Endothelial cell of umbilical vein (primary cell): ENCODE measurements around the gene CEP295NL. TPM values are rescaled to one million over a fixed set of nuclear protein-coding genes. Genes with fewer than 3 reads are reported as not detected.

ENCODE experiments used
- BruUV-seq: library from RNA; stranded (reverse); fragments of 400-500 nt; replicated peaks from 2 replicates; lab custom pipeline; 2021; lab: Mats Ljungman, UMichigan
- CTCF ChIA-PET: fragments of 300-600, 350-600 bp; sonication (Branson Sonifier 250); formaldehyde crosslinking; loops from one replicate; lab custom pipeline; 2021; ENCODE audit warnings: antibody characterized with exemption, inconsistent platforms; lab: Charles Lee
- POLR2A ChIA-PET: fragments of 300-600, 350-600 bp; sonication (Branson Sonifier 250); formaldehyde crosslinking; loops from one replicate; lab custom pipeline; 2021; ENCODE audit warnings: antibody characterized with exemption, inconsistent platforms; lab: Charles Lee
- DNase-seq: peaks from one replicate; pipeline ENCODE4 v3.0.0-alpha.2; 2011; ENCODE audit warnings: low read depth, low spot score
- FAIRE-seq: peaks from 2 replicates; lab custom pipeline; 2011; peaks lifted over from hg19 to GRCh38; lab: Jason Lieb, UNC
- H2AFZ ChIP-seq: 2 replicates; pipeline ENCODE4 v1.6.0; 2012; ENCODE audit warnings: low read depth, low read length, control low read depth, inconsistent platforms
- H3K27ac ChIP-seq: 2 replicates; pipeline ENCODE4 v1.5.1; 2011; ENCODE audit warnings: low read depth, mild to moderate bottlenecking, control low read depth, low read length, moderate library complexity; ENCODE audit not compliant: insufficient read depth
- H3K27me3 ChIP-seq, 2 experiments: 2 replicates each; pipeline versions ENCODE4 v1.6.0 to v1.6.1; 2011; ENCODE audit warnings: low read length in 2 of 2, mixed read lengths in 1 of 2; ENCODE audit not compliant: control insufficient read depth in 2 of 2, insufficient read depth in 2 of 2
- H3K36me3 ChIP-seq, 2 experiments: 2 replicates in 1 of 2; 3 replicates in 1 of 2; pipeline ENCODE4 v1.5.1; 2011; ENCODE audit warnings: low read length in 2 of 2, mild to moderate bottlenecking in 1 of 2, moderate library complexity in 1 of 2; ENCODE audit not compliant: control insufficient read depth in 2 of 2, insufficient read depth in 2 of 2; ENCODE audit errors: extremely low read depth in 1 of 2
- H3K4me1 ChIP-seq: 3 replicates; pipeline ENCODE4 v1.5.1; 2011; ENCODE audit warnings: mild to moderate bottlenecking, low read length; ENCODE audit not compliant: control insufficient read depth, insufficient read depth; ENCODE audit errors: extremely low read depth
- H3K4me2 ChIP-seq: 2 replicates; pipeline ENCODE4 v1.6.1; 2011; ENCODE audit warnings: low read length, control low read depth, mixed read lengths; ENCODE audit not compliant: insufficient read depth
- H3K4me3 ChIP-seq, 3 experiments: fragments of 200-600 bp in 1 of 3; sonication (generic), shearing (Covaris generic) in 1 of 3; replicated peaks in 1 of 3; 2 replicates each; pipeline ENCODE4 v1.5.1; 2011 to 2016; ENCODE audit warnings: control low read depth in 3 of 3, low read length in 3 of 3, mild to moderate bottlenecking in 2 of 3, inconsistent platforms in 1 of 3, low read depth in 1 of 3, moderate library complexity in 1 of 3; ENCODE audit not compliant: insufficient read depth in 1 of 3
- H3K79me2 ChIP-seq: 2 replicates; pipeline ENCODE4 v1.6.0; 2012; ENCODE audit warnings: low read length, inconsistent platforms; ENCODE audit not compliant: control insufficient read depth, insufficient read depth
- H3K9ac ChIP-seq: replicated peaks from 2 replicates; pipeline ENCODE3; 2011; ENCODE audit warnings: low read length, control low read depth; ENCODE audit not compliant: insufficient read depth; ENCODE audit errors: extremely low read depth
- H3K9me1 ChIP-seq: replicated peaks from 3 replicates; pipeline ENCODE4 v1.6.0; 2011; ENCODE audit warnings: mild to moderate bottlenecking, low read length; ENCODE audit not compliant: control insufficient read depth, insufficient read depth; ENCODE audit errors: extremely low read depth
- H3K9me3 ChIP-seq: replicated peaks from 2 replicates; pipeline ENCODE4 v1.5.1; 2012; ENCODE audit warnings: low read length, inconsistent platforms; ENCODE audit not compliant: control insufficient read depth, insufficient read depth
- H4K20me1 ChIP-seq: replicated peaks from 2 replicates; pipeline ENCODE3; 2011; ENCODE audit warnings: mild to moderate bottlenecking, low read length; ENCODE audit not compliant: control insufficient read depth, insufficient read depth; ENCODE audit errors: extremely low read depth
- EZH2 ChIP-seq: IDR thresholded peaks from 2 replicates; pipeline ENCODE4 v1.6.1; 2012; ENCODE audit warnings: borderline replicate concordance, low read depth, mild to moderate bottlenecking, moderate library complexity, low read length, inconsistent platforms; ENCODE audit not compliant: severe bottlenecking
- FOS ChIP-seq: IDR thresholded peaks from 2 replicates; pipeline ENCODE4 v1.6.1; 2011; ENCODE audit warnings: mild to moderate bottlenecking, low read length, moderate library complexity, borderline replicate concordance; ENCODE audit not compliant: insufficient read depth
- GATA2 ChIP-seq: IDR thresholded peaks from 2 replicates; pipeline ENCODE4 v1.7.0; 2011; ENCODE audit warnings: low read depth, mild to moderate bottlenecking, moderate library complexity, mixed read lengths, low read length; ENCODE audit not compliant: insufficient read length, insufficient read depth
- JUN ChIP-seq: IDR thresholded peaks from 2 replicates; pipeline ENCODE4 v1.6.1; 2011; ENCODE audit warnings: borderline replicate concordance, low read depth; ENCODE audit not compliant: insufficient read length, insufficient read depth
- MYC ChIP-seq: IDR thresholded peaks from one replicate; pipeline ENCODE4 v1.6.1; 2011; ENCODE audit warnings: mild to moderate bottlenecking, low read depth, low read length
- POLR2A ChIP-seq: IDR thresholded peaks from 2 replicates; pipeline ENCODE4 v1.6.1; 2012; ENCODE audit warnings: low read depth, mild to moderate bottlenecking, control low read depth, low read length
- POLR2AphosphoS5 ChIP-seq: IDR thresholded peaks from 2 replicates; pipeline ENCODE4 v1.6.1; 2012; ENCODE audit warnings: low read depth, mild to moderate bottlenecking, control low read depth, low read length, moderate library complexity; ENCODE audit not compliant: insufficient read depth
- dilution Hi-C: fragments of 300-500 bp; cut with MboI; formaldehyde crosslinking; loops from one replicate; pipeline ENCODE4 v1.15.0; 2019; ENCODE audit warnings: low sequenced_read_pairs; ENCODE audit not compliant: extremely low pct_ligation_motif_present
- intact Hi-C: fragments of 100-400 bp; cut with micrococcal nuclease; formaldehyde crosslinking; loops from one replicate; pipeline ENCODE4 v1.10.0; 2022
- polyA plus RNA-seq, 4 experiments: library from polyadenylated mRNA; depleted of rRNA in 3 of 4; stranded (reverse) in 3 of 4; unstranded in 1 of 4; fragments of >200 nt; gene quantifications; 2 replicates each; pipeline versions ENCODE4 v1.2.1 to v1.2.3, GENCODE V29; 2011 to 2012; ENCODE audit warnings: missing spikeins in 1 of 4
- total RNA-seq: library from RNA; stranded (reverse); gene quantifications from 2 replicates; pipeline ENCODE4 v1.2.3, GENCODE V29; 2021
- TF ChIP-seq, protein P1 (sequence below): IDR thresholded peaks from 2 replicates; pipeline ENCODE4 v1.6.1; 2011; ENCODE audit not compliant: insufficient read depth, insufficient read length
- TF ChIP-seq, protein P2 (sequence below), 2 donors: IDR thresholded peaks; 1 replicate in 1 of 2; 2 replicates in 1 of 2; pipeline ENCODE4 v1.5.1; 2011; ENCODE audit warnings: low read length in 2 of 2, mild to moderate bottlenecking in 2 of 2, moderate library complexity in 2 of 2, control low read depth in 1 of 2, inconsistent platforms in 1 of 2, low read depth in 1 of 2; ENCODE audit not compliant: insufficient read depth in 1 of 2; ENCODE audit errors: extremely low read depth in 1 of 2

Gene CEP295NL
- total and polyA plus RNA-seq, 2 donors (not counting 3 experiments of a cell fraction or from before 2014, with no cell fraction given): 0.10 to 8.3 TPM

DNA sequence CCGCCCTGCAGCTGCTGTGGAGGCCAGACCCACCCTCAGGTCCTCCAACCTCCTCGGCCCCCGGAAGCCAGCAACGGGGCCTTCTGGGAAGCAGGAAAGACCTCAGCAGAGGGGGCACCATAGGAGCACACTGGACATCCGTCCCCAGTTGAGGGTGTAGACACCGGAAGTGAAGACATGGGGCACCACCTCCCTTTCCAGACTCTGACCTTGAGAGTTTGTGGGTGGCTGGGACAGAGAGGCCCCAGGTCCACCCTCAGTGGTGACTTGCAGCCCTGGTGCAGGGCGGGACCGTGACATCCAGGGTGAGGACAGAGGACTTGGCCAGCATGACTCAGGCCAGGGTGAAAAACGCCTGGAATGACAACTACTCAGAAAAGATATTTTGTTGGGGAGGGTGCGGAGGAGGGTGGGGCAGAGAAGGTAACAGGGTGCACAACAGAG is 19.9 kb downstream of the CEP295NL start:
- peak overlapping the region; percentile 7 for H2AFZ ChIP-seq
- ChIA-PET POLR2A (interaction anchor here (1.2 kb wide), 1 partner anchor 51 kb away, joined by 4 read pairs; no protein-coding TSS in a partner anchor), CTCF (interaction anchor here (0.9 to 4.0 kb wide), 8 partner anchors 10 to 108 kb away, joined by 3 to 41 read pairs (median 8); no protein-coding TSS in a partner anchor)
- H3K4me3 ChIP-seq: no peak overlapping the region
- no peaks in the 10 kb centered on the region for H3K9me3 ChIP-seq
- H3K27me3 ChIP-seq: no peaks in the 10 kb centered on the region
- peak overlapping the region; percentile 85 for H3K27ac ChIP-seq
- TF ChIP-seq POLR2AphosphoS5 (no peak), MYC (no peak), FOS (no peak), JUN (no peak), GATA2 (no peak), POLR2A (no peak), EZH2 (no peak)
- TF ChIP-seq, protein P1, sequence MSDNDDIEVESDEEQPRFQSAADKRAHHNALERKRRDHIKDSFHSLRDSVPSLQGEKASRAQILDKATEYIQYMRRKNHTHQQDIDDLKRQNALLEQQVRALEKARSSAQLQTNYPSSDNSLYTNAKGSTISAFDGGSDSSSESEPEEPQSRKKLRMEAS: no peak
- TF ChIP-seq, protein P2, sequence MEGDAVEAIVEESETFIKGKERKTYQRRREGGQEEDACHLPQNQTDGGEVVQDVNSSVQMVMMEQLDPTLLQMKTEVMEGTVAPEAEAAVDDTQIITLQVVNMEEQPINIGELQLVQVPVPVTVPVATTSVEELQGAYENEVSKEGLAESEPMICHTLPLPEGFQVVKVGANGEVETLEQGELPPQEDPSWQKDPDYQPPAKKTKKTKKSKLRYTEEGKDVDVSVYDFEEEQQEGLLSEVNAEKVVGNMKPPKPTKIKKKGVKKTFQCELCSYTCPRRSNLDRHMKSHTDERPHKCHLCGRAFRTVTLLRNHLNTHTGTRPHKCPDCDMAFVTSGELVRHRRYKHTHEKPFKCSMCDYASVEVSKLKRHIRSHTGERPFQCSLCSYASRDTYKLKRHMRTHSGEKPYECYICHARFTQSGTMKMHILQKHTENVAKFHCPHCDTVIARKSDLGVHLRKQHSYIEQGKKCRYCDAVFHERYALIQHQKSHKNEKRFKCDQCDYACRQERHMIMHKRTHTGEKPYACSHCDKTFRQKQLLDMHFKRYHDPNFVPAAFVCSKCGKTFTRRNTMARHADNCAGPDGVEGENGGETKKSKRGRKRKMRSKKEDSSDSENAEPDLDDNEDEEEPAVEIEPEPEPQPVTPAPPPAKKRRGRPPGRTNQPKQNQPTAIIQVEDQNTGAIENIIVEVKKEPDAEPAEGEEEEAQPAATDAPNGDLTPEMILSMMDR (IDR thresholded peaks at IDR 0.05; ENCODE audit: extremely low read depth in 1 of 2, insufficient read depth in 1 of 2, low read depth in 1 of 2, low read length in 2 of 2): no peak
- no peaks in the 10 kb centered on the region for H4K20me1 ChIP-seq
- peaks cover 0 to 2% of the 10 kb centered on the region in 2 experiments for H3K36me3 ChIP-seq
- H3K9me1 ChIP-seq: no peaks in the 10 kb centered on the region
- intact Hi-C loops (loop anchor here (1.0 to 2.0 kb wide), 6 partner anchors 10 to 88 kb away; partner anchors contain the start of genes TIMP2 and USP36), dilution Hi-C loops (no loop called here)
- peak overlapping the region; percentile 6 for H3K4me2 ChIP-seq
- H3K4me1 ChIP-seq: peaks cover 42% of the 10 kb centered on the region
- FAIRE-seq: no peak
- no TSS peak for BruUV-seq
- no peak for DNase-seq
- peaks cover 30% of the 10 kb centered on the region for H3K79me2 ChIP-seq
- H3K9ac ChIP-seq: peak overlapping the region; percentile 49
